NCI-H146 (cell line): ENCODE data around the gene EAF1.
"Not testable (repeated sequence)": the region's sequence is repeated elsewhere in the genome, so short reads cannot be mapped to it uniquely, and the experiment has no call there.

Experiments used
- DNase-seq: peaks from one replicate; lab custom pipeline; 2025; lab: John Stamatoyannopoulos, UW

Gene EAF1

DNA sequence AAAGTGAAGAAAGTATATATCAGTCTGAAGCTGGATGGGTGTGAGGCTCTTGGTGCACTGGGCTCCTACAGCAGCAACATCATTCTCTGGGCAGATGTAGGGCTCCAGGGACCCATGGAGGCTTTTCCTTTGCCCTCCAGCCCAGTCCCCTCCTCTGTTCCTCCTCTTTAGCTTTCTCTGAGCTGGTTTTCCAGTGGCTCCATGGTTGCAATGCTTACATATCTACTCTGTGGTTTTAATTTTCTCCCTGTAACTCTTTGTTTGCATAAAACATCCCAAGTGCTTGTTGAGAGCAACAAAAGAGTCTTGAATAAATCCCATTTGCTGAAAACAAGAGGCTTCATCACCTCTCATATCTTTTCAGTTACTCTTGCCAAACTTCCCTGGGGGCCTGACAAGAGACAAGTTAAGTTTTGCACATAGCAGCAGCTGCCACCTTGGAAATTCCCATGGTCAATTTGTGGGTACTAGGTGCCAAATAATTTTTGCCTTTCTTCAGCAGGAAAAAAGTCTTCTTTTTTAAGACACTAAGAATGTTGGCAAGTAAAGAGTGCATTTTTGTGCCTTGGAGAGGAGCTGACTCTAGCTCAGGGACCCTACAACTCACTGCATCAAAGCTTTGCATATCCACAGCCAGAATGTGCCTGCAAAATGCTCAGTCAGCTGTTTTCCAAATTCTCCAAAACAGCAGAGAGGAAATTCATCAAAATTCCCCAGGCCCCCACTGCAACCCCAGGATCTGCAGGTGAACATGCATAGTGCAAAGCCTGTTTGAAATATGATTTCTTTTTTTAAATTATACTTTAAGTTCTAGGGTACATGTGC, 52.2 kb downstream of the EAF1 start:
- DNase-seq, result no peak

DNA sequence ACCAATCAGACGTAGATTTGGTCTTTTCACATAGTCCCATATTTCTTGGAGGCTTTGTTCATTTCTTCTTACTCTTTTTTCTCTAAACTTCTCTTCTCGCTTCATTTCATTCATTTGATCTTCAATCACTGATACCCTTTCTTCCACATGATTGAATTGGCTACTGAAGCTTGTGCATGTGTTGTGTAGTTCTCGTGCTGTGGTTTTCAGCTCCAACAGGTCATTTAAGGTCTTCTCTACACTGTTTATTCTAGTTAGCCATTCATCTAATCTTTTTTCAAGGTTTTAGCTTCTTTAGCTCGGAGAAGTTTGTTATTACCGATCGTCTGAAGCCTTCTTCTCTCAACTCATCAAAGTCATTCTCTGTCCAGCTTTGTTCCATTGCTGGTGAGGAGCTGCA, 57.2 kb downstream of the EAF1 start:
- DNase-seq, result not testable (repeated sequence)

DNA sequence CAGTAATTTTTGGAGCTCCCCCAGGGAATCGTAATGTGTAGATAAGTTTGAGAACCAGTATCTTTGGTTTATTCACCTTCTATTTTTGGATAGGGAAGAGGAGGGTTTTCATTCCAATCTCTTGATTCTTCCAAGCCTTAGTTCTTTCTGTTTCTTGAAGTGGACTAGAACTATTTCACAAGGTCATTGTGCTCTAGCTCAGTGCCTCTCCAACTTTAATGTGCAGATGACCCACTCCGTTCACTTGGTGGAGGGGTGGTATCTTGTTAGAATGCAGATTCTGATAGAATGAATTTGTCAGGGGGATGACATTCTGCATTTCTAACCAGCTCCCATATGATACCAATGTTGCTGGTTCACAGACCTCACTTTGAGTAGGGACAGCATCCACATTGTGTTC, 58.6 kb downstream of the EAF1 start:
- DNase-seq, result no peak

GRCh38 chr3:15486979-15487378, 59.6 kb downstream of the EAF1 start:
- no peak for DNase-seq

DNA sequence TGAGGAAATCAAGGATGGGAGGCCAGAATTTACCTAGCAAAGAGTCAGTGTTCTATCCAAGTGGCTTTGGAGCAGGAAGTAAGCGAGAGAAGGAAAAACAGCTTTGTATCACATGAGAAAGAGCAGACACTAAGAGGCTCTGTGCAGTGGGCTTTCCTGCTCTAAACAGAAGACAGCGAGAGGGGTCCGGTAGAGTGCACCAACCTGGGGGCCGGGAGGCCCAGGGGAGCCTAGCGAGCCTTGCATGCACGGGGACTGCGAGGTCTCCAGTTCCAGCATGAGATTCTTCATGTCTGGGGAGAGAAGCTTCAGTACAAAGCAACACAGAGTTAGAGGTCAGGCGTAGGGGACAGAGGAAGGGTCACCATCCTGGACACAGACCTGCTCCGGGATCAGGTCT, 60.6 kb downstream of the EAF1 start:
- no peak for DNase-seq

DNA sequence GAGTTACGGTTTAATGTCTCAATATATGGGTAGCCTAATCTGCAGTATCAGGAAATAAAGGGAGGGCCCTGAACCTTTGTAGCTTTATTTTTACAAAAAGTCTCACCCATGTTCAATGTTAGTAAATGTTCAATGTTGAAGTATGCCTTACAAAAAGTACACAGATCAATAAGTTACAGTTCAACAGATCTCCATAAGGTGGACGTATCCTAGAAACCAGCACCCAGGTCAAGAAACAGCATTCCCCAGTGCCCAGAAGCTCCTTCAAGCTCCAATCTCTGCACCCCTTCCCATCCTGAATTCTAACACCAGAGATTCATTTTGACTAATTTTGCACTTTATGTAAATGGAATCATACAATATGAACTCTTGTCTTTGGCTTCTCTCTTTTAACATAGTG, 62.8 kb downstream of the EAF1 start:
- no peak for DNase-seq

DNA sequence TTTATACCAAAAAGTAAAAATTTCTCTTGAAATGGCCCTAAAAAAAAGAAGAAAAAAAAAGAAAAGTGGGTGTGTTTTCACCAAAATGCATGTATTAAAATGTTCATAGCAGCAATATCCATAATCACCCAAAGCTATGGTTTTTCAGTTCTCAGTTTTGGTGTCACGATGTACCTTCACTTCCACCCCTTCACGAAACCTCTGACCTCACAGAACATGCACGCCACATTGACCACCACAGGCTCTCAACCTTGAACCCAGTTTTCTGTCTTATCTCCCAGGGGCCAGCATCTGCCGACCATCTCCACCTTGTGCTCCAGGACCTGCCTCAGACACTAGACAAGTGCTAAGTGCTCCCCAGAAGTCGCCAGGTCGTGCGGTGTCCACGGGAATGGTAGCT, 63.7 kb downstream of the EAF1 start:
- no peak for DNase-seq
